NCI-H526 treated with DMSO at 0.1 percent for 48 hours (cell line): ENCODE data around the gene ALKBH5.

Source experiments
- DNase-seq: peaks from one replicate; lab custom pipeline; 2025; lab: John Stamatoyannopoulos, UW

Gene ALKBH5

DNA sequence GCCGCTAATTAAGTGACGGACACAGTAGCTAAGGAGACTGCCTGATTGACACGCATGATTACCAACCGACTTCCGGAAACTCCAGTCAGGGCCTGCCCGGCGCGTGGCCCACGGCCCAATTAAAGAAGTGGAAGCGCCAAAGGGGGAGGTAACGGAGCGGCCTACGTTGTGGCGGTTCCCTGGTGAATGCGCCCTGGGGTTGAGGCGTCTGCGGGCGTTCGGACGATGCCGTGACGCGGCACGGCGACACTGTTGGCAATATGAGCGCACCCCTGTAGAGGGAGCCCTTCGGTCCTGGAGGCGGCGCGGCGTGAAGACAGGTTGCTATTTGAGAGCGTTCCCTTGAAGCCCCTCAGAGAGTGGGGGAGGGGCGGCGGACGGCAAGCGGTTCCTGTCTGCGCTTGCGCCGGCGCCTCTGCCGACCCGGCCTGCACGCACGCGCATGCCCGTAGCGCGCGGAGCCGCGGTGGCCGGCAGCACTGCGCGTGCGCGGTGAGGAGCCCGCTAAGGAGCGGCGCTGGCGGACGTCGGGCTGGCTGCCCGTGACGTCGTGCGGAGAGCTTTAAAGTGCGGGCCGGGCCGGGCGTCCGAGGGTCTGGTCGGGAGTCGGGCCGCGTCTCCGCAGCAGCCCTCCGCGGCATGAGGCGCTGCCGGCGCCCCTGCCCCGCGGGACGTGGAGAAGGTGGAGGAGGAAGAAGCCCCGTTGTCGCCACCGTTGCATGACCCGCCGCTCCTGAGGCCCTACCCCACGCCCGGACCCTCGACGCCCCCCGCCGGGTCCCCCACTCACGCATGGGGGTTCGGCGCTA is at the start of gene ALKBH5:
ALKBH5 (plus strand) TSS at position 495 of the 809 bp plus-strand sequence. CDS start 416 bp downstream, outside the sequence.
- DNase-seq, result peak; percentile 93

DNA sequence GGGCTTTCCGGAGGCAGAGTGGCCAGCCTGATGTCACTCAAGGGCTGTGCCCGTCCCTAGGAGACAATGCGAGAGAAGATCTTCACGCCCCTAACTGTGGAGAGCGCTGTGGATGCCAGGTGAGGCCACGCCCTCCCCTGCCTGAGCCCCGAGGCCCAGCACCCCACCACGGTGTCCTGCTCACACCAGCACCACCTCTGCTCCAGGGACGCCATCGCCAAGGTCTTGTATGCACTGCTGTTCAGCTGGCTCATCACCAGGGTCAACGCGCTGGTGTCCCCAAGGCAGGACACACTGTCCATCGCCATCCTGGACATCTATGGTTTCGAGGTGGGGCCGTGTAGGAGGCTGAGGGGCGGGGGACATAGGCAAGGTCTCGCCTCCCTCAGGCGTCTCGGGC is 47.3 kb upstream of the ALKBH5 start:
- DNase-seq, result no peak

DNA sequence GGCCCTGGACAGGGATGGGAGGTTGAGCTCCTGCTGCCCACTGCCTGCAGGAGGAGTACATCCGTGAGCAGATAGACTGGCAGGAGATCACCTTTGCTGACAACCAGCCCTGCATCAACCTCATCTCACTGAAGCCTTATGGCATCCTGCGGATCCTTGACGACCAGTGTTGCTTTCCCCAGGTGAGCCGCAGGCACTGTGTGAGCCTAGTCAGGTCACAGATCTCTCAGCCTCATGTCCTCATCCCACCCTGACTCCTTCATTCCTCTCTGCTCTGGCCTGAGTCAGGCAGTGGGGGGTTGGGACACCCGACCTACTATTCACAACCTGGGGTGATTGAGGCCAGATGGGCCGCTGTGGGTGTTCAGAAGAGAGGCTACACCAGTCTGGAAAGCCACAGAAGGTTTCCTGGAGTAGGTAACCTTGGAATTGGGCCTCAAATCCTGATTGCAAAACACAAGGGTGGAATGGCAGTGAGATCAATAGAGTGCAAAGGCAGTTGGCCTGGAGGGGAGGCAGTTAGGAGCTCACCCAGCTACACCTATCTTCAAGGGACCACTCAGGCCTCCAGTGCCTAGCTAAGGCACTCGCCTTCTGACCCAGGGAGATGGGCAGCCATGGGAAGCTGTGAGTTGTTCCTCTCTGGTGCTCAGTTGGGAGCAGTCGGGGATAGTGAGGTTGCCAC is 45.4 kb upstream of the ALKBH5 start:
- no peak for DNase-seq

DNA sequence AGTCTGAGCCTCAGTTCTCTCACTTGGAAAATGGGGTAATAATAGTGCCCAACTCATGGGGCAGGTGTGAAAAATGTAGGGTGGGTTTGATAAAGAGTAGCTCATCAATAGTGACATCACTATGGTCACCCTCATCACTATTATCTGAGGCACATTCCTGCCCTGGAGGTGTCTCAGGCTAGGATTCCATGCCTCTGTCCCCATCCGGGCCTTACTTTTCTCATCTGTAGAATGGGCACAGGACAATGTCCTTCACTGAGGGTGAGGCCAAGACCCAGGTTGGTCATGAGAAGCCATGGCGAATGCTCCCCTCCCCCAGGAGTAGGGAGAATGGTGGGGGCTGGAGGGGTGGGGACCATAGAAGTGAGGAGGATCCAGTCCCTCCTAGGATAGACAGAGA is 44.5 kb upstream of the ALKBH5 start:
- no peak for DNase-seq

DNA sequence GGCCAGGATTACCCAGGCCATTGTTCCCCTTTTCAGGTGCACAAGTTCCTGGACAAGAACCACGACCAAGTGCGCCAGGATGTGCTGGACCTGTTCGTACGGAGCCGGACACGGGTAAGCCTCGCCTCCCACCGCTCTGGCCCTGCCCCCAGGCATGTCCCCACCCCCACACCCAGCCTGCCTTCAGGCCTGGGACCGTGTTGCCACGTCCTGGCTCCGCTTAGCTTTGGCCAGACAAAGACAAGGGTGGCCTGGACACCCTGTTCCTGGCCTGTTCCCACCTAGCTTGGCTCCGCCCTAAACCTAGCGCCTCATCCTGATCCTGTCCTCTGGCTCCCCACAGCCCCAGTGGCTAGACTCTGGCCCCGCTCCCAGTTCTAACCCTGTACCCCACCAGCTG is 44.1 kb upstream of the ALKBH5 start:
- no peak for DNase-seq

DNA sequence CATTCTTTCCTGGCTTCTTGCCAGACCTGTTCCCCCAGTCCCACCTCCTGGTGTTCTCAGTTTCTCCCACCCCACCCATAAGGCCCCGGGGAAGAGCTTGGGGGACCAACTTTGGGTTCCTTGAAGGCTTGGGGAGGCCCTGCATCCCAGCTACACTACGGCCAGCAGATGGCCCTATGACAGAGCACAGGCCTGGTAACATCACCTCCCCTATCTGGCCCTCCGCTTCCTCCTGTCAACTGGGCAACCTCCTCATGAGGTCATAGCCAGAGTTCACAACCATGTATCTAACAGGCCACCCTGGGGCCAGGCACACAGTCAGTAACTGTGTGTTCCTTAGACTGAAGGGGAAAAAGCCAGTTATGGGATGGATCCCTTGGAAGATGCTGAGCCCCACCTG is 43.7 kb upstream of the ALKBH5 start:
- no peak for DNase-seq

DNA sequence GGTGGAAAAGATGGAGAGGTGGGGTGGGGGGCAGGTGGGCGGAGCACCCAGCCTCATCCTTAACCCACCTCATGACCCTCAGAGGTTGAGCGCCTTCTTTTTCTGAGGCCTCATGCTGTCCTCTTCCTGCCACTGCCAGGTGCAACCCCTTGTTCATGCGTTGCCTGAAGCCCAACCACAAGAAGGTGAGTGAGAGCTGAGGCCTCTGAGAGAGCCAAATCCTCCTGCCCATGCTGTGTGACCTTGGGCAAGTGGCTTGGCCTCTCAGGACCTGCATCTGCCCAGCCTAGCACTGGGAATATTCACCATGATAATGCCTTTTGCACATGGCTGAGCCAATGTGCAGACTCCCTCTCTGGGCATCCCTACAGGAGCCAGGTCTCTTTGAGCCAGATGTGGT is 43.0 kb upstream of the ALKBH5 start:
- DNase-seq, result no peak

DNA sequence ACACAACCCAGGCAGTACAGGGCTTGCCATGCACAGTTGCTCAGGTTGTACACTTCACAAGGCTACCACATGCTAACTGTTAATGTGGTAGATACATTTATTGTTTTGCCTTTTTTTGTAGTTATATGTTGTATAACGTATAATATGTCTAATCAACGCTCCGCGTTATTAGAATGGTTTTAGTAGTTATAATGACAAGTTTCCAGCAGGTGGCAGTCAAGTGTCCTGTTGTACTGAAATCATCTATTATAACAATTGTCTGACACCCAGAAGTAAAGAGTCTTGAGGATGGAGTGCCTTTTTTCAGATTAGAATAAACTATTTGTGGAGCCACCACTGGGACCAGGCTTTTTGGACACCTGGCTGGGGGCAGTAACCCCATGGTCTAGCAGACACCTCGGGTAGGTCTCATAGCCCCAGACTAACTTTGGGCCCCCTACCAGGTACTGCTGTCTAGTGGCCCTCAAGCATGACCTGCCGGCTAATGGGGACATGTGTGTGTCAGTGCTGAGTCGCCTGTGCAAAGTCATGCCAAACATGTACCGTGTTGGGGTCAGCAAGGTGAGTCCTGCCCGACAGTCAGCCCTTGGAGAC is 42.3 kb upstream of the ALKBH5 start:
- DNase-seq, result no peak

DNA sequence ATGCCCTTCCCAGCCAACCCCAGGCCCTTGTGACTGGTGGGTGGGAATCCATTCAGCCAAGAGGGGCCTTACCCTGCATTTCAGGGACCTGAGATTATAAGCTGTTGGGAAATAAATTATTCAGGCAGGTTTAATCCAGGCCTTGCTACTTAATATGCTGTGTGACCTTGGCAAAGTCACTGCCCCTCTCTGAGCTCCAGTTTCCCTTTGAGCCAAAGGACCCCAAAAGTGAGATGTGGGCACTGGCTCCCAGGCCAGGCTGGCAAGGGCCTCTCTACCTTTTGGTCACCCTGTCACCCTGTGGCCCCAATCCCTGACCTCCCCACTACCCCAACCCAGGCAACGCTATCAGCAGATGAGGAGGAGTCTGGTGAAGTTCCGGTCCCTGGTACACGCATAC is 41.2 kb upstream of the ALKBH5 start:
- DNase-seq, result no peak

DNA sequence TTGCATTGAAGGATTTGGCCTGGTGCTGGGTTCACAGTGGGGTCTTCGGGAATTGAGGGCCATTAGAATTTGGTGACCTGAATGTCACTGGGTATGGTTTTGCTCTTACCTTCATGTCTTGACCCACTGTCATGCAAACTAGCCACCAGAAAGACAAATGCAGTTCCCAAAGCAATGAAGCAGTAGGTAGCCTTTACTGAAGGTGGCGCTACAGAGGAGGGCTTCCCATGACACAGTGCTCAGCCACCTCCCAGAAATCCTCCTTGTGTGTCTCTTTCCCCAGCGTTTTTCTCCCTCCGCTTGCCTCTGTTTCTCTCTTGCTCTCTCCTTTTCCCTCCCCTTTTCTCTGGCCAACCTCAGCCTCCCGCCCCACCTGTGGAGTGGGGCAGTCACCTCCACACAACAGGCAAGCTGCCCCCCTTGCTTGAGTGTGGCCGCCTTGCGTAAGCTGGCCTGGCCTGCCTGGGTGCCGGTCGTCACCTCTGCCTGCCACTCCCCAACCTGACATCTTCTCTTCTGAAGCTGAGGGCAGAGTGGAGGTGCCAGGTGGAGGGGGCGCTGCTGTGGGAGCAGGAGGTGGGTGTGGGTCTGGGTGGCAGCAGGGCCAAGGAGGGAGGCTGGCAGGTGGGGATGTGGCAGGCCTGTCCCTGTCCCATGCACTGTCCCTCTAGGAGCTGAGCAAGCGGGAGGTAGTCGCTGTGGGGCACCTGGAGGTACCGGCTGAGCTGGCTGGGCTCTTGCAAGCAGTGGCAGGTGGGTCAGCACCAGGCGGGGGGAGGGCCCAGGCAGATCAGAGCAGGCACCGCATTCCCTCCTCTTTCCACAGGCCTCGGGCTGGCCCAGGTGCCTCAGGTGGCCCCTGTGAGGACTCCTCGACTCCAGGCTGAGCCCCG is 40.3 kb upstream of the ALKBH5 start:
- DNase-seq, result no peak

DNA sequence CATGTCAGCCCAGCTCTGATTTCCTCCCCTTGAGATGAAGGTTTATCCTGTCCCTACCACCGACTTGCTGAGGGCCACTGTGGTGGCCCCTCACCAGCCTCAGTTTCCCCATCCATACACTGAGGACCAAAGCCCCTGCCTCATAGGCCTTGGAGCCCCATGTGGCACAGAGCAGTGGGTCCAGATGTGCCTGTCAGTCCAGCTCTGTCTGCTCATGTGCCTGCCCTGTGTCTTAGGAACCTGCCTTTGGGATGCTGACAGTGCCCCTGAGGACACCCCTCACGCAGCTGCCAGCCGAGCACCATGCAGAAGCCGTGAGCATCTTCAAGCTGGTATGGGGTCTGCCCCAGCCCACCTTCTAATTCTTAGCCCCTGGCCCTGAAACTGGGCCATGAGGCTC is 39.4 kb upstream of the ALKBH5 start:
- no peak for DNase-seq

DNA sequence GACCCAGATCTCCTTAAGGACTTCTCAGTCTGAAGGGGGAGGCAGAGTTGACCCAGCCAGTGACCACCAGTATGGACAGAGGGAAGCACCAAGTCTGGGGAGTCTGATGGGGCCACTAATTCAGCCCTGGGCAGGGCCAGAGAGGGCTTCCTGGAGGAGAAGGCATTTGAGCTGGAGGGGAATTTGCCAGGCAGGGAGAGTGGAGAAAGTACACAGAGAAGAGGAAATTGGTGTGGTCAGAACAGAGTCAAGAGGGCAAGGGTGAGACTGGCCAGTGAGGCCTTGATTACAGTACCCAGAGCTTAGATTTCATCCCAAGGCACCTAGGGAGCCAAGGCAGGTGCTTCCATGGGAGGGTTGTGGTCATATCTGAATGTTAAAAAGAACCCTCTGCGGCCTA is 38.8 kb upstream of the ALKBH5 start:
- DNase-seq, result no peak

DNA sequence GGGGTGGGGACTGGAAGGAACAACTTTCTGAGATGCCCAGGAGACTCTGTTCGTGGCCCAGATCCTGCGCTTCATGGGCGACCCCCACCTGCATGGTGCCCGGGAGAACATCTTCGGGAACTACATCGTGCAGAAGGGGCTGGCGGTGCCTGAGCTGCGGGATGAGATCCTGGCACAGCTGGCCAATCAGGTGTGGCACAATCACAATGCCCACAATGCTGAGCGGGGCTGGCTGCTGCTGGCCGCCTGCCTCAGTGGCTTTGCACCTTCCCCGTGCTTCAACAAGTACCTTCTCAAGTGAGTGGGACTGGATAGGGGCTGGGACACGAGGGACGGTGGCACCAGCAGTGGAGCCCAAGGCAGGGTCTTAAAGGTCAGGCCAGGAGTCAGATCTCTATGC is 37.8 kb upstream of the ALKBH5 start:
- no peak for DNase-seq

DNA sequence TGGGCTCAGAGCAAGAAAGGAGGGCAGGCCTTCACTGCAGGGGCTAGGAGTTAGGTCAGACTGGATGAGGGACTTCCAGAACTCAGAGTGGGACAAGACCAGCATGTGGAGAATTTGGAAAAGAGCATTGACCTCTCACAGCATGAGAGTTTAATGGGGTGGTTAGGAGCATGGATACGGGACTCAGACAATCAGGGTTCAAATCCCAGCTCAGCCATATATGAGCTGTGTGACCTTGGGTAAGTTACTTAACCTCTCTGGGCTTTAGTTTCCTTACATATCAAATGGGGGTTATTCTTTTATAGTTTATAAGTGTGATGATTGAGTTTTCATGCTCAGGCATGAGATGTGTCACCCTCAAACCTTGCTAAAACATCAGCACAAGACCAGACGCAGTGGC is 37.4 kb upstream of the ALKBH5 start:
- DNase-seq, result no peak

DNA sequence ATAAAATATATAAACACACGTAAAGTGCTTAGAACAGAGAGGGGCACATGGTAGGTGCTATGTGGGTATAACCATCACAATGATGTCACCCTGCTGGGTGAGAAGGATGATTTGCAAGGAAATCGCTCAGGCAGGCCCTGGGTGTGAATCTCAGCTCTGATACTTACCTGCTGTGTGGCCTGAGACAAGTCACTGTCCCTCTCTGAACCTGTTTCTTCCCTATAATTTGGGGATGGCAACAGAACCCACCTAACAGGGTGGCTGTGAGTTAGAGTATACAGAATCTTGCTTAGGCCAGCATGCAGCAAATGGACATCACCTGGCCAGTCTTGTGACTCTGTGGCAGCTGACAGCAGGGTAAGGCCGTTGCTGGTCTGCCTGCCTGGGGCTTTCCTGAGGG is 36.6 kb upstream of the ALKBH5 start:
- DNase-seq, result no peak

DNA sequence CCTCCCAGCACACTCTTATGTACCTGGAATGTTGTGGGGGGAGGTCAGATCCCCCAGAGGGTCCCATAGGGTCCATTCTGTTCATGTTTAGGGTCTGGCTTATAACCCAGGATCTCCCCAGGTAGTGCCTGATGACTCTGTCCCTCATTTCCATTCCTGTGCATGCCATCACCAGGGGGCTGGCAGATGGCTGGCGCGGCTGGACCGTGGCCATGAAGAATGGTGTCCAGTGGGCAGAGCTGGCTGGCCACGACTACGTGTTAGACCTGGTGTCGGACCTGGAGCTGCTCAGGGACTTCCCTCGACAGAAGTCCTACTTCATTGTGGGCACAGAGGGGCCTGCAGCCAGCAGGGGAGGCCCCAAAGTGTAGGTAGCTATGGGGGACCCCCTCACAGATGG is 35.0 kb upstream of the ALKBH5 start:
- no peak for DNase-seq

DNA sequence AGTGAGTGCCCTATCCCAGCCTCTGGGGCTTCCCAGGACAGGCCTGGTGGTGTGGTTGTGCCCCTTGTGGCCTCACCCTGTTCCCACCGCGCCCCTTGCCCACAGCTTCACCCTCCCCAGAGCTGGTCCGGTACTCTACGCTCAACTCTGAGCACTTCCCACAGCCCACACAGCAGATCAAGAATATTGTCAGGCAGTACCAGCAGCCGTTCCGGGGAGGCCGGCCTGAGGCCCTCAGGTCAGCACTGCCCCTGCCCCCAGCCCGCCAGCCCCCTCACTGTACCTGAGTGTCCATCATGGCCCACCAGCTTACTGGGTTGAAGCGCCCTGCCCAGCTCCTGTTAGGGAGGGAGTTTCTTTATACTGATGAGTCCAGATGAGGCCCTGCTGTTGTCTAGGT is 32.3 kb upstream of the ALKBH5 start:
- no peak for DNase-seq

DNA sequence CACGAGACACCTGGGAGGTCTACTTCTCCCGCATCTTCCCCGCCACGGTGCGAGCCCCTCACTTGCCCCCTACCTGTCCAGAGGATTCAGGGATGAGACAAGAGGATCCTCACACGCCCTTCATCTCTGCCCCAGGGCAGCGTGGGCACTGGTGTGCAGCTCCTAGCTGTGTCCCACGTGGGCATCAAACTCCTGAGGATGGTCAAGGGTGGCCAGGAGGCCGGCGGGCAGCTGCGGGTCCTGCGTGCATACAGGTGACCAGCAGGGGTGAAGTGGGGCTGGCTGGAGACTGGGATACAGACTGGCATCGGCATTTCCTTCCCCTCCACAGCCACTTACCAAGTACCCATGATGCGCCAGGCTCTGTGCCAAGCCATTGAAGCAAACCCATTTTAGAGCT is 28.4 kb upstream of the ALKBH5 start:
- DNase-seq, result no peak

DNA sequence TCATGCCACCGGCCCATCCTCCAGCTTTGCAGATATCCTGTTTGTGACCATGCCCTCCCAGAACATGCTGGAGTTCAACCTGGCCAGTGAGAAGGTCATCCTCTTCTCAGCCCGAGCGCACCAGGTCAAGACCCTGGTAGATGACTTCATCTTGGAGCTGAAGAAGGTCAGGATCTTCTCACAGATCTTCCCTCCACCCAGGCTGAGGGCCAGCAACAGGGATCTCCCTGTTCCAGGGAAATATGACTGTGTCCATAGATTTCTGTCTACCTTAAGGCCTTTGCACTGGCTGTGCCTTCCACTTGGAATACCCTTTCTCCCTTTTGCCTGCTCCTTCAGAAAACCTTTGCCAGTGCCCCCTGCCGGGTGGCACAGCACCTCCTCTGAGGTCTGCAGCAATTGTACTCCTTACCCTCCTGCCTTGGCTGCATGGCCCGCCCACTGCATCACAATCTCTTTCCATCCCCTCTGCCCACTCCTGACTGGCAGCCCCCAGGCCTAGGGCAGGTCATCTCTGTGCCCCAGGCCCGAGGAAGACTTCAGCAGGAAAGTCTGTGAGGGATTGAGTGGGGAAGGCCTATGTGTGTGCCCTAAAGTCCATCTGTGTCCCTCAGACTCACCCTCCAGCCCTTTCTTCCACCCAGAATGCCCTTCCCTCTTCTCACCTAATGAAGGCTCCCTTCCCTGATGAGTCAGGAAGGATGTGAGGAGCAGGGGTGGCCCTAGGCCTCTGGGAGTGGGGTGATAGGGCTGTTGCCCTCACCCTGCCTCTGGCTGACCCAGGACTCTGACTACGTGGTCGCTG is 27.3 kb upstream of the ALKBH5 start:
- DNase-seq, result no peak

DNA sequence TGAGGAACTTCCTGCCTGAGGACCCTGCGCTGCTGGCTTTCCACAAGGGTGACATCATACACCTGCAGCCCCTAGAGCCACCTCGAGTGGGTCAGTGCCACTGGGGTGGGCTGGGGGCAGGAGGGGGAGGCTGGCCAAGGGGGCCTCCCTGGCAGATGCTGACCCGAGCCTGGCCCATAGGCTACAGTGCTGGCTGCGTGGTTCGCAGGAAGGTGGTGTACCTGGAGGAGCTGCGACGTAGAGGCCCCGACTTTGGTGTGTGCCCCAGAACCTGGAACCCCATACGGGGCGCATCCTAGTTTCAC is 26.7 kb upstream of the ALKBH5 start:
- no peak for DNase-seq

DNA sequence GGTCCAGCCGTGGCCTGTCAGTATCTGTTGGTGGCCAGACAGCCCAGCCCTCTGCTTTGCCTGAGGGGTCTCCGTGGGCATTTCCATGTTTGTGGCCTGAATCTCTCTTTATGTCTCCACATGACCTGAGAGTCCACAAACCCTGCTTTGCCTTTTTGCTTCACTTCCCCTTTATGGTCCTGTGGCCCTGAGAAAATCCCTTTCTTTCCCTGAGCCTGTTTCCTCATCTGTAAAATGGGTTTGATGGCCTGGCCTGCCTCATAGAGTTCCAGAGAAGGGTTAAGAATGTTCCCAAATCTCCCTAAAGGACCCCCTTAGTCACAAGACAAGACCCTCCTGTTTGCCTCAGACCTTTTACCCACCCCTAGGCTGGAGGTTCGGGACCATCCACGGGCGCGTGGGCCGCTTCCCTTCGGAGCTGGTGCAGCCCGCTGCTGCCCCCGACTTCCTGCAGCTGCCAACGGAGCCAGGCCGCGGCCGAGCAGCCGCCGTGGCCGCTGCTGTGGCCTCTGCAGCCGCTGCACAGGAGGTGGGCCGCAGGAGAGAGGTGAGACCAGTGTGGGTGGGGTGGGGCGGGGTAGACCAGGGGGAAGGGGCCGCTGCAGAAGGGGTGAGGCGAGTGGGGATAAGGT is 26.2 kb upstream of the ALKBH5 start:
- DNase-seq, result no peak
